Mesothelial cell of epicardium (in vitro differentiated cells): Measurements from ENCODE around the gene CCL1. TPM values are rescaled to one million over a fixed set of nuclear protein-coding genes. Genes with fewer than 3 reads are reported as not detected.

ENCODE experiments used
- total RNA-seq: library from RNA; stranded (reverse); gene quantifications from 3 replicates; pipeline ENCODE4 v1.2.1, GENCODE V29; 2021

The CCL1 gene
- total RNA-seq, 1 donor from 2014 or later: not detected

Other genes starting within 250 kb of the CCL1 start
- 53.5 to 62.4 TPM (median 57.1 TPM) in 3 replicates for gene CCL2, start 107.9 kb downstream of the CCL1 start, total RNA-seq
- not detected in 3 replicates for gene CCL7, start 93.0 kb downstream of the CCL1 start, total RNA-seq
- not detected in 3 replicates for gene CCL11, start 77.5 kb downstream of the CCL1 start, total RNA-seq
- gene CCL8, start 43.8 kb downstream of the CCL1 start, total RNA-seq: not detected in 3 replicates
- not detected in 3 replicates for gene CCL13, start 6.8 kb downstream of the CCL1 start, total RNA-seq
- gene TMEM132E, start 216.3 kb upstream of the CCL1 start, total RNA-seq: 0.62 to 0.86 TPM (median 0.80 TPM) in 3 replicates